ENCODE results near the gene SPEF1. TPM values are rescaled to one million over a fixed set of nuclear protein-coding genes. Genes with fewer than 3 reads are reported as not detected.

Gene SPEF1
- total and polyA plus RNA-seq, 2 experiments from 2014 or later, result 1.2 to 1.6 TPM

- H3K36me3 ChIP-seq, result no peaks in the 10 kb centered on the region
- no peak overlapping the region for H3K27ac ChIP-seq
- no peak overlapping the region for H3K4me3 ChIP-seq
- no peaks in the 10 kb centered on the region for H3K9me3 ChIP-seq (ENCODE audit: low read depth)
- H3K27me3 ChIP-seq, result peaks cover 52% of the 10 kb centered on the region
- TF ChIP-seq CTCF (IDR thresholded peaks at IDR 0.05; ENCODE audit: low read depth, low read length), result no peak
- DNase-seq (ENCODE audit: low read depth in 1 of 2, low spot score in 1 of 2), result no peak
- H3K4me1 ChIP-seq (ENCODE audit: low read depth), result no peaks in the 10 kb centered on the region
These were observed 5.7 kb downstream of the SPEF1 start for GRCh38 chr20:3775457-3776108.

- Histone ChIP-seq H3K36me3 (no peaks in the 10 kb centered on the region), H3K4me3 (no peak overlapping the region), H3K27me3 (peaks cover 18% of the 10 kb centered on the region), H3K4me1 (ENCODE audit: low read depth) (no peaks in the 10 kb centered on the region), H3K9me3 (ENCODE audit: low read depth) (no peaks in the 10 kb centered on the region), H3K27ac (no peak overlapping the region)
- no peak for TF ChIP-seq CTCF (IDR thresholded peaks at IDR 0.05; ENCODE audit: low read depth, low read length)
- no peak for DNase-seq (ENCODE audit: low read depth in 1 of 2, low spot score in 1 of 2)
These were observed 9.6 kb downstream of the SPEF1 start for GRCh38 chr20:3771552-3772058.

- Histone ChIP-seq H3K27me3 (no peaks in the 10 kb centered on the region), H3K36me3 (no peaks in the 10 kb centered on the region), H3K27ac (peak overlapping the region; percentile 69), H3K4me1 (ENCODE audit: low read depth) (no peaks in the 10 kb centered on the region), H3K9me3 (ENCODE audit: low read depth) (no peaks in the 10 kb centered on the region), H3K4me3 (peak overlapping the region; percentile 68)
- TF ChIP-seq CTCF (IDR thresholded peaks at IDR 0.05; ENCODE audit: low read depth, low read length), result peak; percentile 43
- peak; percentile 81 to 87 for DNase-seq (ENCODE audit: low read depth in 1 of 2, low spot score in 1 of 2)
These were observed 12.7 kb downstream of the SPEF1 start for GRCh38 chr20:3768342-3769130.

GRCh38 chr20:3767427-3768341 is 13.6 kb downstream of the SPEF1 start, which contains the start of gene ADISSP:
ADISSP (minus strand) TSS chr20:3767753; CDS start chr20:3760100, 7,653 bp downstream.
- peak; percentile 98 to 99 for DNase-seq (ENCODE audit: low read depth in 1 of 2, low spot score in 1 of 2)
- Histone ChIP-seq H3K4me3 (peak within 1 kb of the TSS; percentile 68), H3K9me3 (ENCODE audit: low read depth) (no peaks in the 10 kb centered on the region), H3K36me3 (no peaks in the 10 kb centered on the region), H3K27me3 (no peaks in the 10 kb centered on the region), H3K27ac (peak within 1 kb of the TSS; percentile 69), H3K4me1 (ENCODE audit: low read depth) (no peaks in the 10 kb centered on the region)
- peak; percentile 13 for TF ChIP-seq CTCF (IDR thresholded peaks at IDR 0.05; ENCODE audit: low read depth, low read length)

GRCh38 chr20:3767110-3767426 is 14.2 kb downstream of the SPEF1 start:
- Histone ChIP-seq H3K4me3 (peak overlapping the region; percentile 68), H3K27me3 (no peaks in the 10 kb centered on the region), H3K27ac (no peak overlapping the region), H3K4me1 (ENCODE audit: low read depth) (no peaks in the 10 kb centered on the region), H3K36me3 (no peaks in the 10 kb centered on the region), H3K9me3 (ENCODE audit: low read depth) (no peaks in the 10 kb centered on the region)
- no peak for TF ChIP-seq CTCF (IDR thresholded peaks at IDR 0.05; ENCODE audit: low read depth, low read length)
- DNase-seq (ENCODE audit: low read depth in 1 of 2, low spot score in 1 of 2), result peak in 1 of 2 donors; percentile 17
